H1 (cell line): ENCODE data around the gene SH3PXD2B. TPM values are rescaled to one million over a fixed set of nuclear protein-coding genes. Genes with fewer than 3 reads are reported as not detected.

Source experiments
- CTCF ChIA-PET: fragments of 300-600 bp; sonication (Branson Sonifier 250); formaldehyde crosslinking; loops from one replicate; lab custom pipeline; 2021; ENCODE audit not compliant: partially characterized antibody; lab: Charles Lee
- POLR2A ChIA-PET: fragments of 300-600 bp; sonication (Branson Sonifier 250); formaldehyde crosslinking; loops from one replicate; lab custom pipeline; 2021; ENCODE audit warnings: inconsistent platforms; ENCODE audit not compliant: partially characterized antibody; lab: Charles Lee
- DNase-seq, 2 experiments: peaks; one replicate each; pipeline versions ENCODE4 v3.0.0 to v3.0.0-alpha.2; 2010 to 2022; ENCODE audit warnings: low spot score in 2 of 2, low read depth in 1 of 2, mixed read lengths in 1 of 2
- FAIRE-seq: peaks from 2 replicates; lab custom pipeline; 2011; peaks lifted over from hg19 to GRCh38; lab: Jason Lieb, UNC
- H2AFZ ChIP-seq: 2 replicates; pipeline ENCODE4 v1.8.1; 2012; ENCODE audit warnings: low read length, inconsistent platforms
- H2AK5ac ChIP-seq: 2 replicates; pipeline ENCODE4 v1.6.1; 2013; ENCODE audit warnings: low read depth, low read length
- H2BK120ac ChIP-seq: replicated peaks from 2 replicates; pipeline ENCODE3; 2013; ENCODE audit warnings: low read depth, low read length, inconsistent platforms
- H2BK12ac ChIP-seq: 2 replicates; pipeline ENCODE4 v1.6.1; 2013; ENCODE audit warnings: low read depth, low read length
- H2BK15ac ChIP-seq: 2 replicates; pipeline ENCODE4 v1.6.1; 2013; ENCODE audit warnings: low read length
- H2BK20ac ChIP-seq: 2 replicates; pipeline ENCODE4 v1.6.1; 2013; ENCODE audit warnings: low read length
- H2BK5ac ChIP-seq: 2 replicates; pipeline ENCODE4 v1.6.1; 2013; ENCODE audit warnings: low read depth, low read length
- H3K14ac ChIP-seq: 2 replicates; pipeline ENCODE4 v1.6.1; 2013; ENCODE audit warnings: inconsistent platforms; ENCODE audit not compliant: insufficient read length
- H3K18ac ChIP-seq: 2 replicates; pipeline ENCODE4 v1.6.1; 2013; ENCODE audit warnings: low read length; ENCODE audit errors: extremely low read depth
- H3K23ac ChIP-seq: 2 replicates; pipeline ENCODE4 v1.6.1; 2013; ENCODE audit warnings: inconsistent platforms; ENCODE audit not compliant: insufficient read length
- H3K23me2 ChIP-seq: 2 replicates; pipeline ENCODE4 v1.6.1; 2013; ENCODE audit warnings: low read depth, low read length
- H3K27ac ChIP-seq: 2 replicates; pipeline ENCODE4 v1.6.1; 2011; ENCODE audit warnings: low read depth, low read length, inconsistent platforms
- H3K27me3 ChIP-seq, 4 experiments: replicated peaks in 1 of 4; 1 replicate in 1 of 4; 2 replicates in 3 of 4; pipeline versions ENCODE4 v1.6.1 to v1.8.1; 2011 to 2013; ENCODE audit warnings: low read length in 3 of 4, mild to moderate bottlenecking in 3 of 4, inconsistent platforms in 2 of 4, mixed read lengths in 2 of 4, moderate library complexity in 1 of 4; ENCODE audit not compliant: control insufficient read depth in 3 of 4, insufficient read depth in 3 of 4; ENCODE audit errors: extremely low read depth in 1 of 4
- H3K36me3 ChIP-seq, 4 experiments: 2 replicates each; pipeline versions ENCODE4 v1.6.1 to v1.8.1; 2011 to 2013; ENCODE audit warnings: mild to moderate bottlenecking in 4 of 4, low read length in 3 of 4, moderate library complexity in 2 of 4, control low read depth in 1 of 4, inconsistent platforms in 1 of 4; ENCODE audit not compliant: insufficient read depth in 4 of 4, control insufficient read depth in 2 of 4
- H3K4ac ChIP-seq: replicated peaks from 2 replicates; pipeline ENCODE3; 2013; ENCODE audit warnings: low read length, low read depth, mixed read lengths, inconsistent platforms; ENCODE audit not compliant: insufficient read length
- H3K4me1 ChIP-seq, 4 experiments: replicated peaks in 1 of 4; 1 replicate in 1 of 4; 2 replicates in 3 of 4; pipeline versions ENCODE4 v1.6.1 to v1.8.1; 2011 to 2013; ENCODE audit warnings: low read length in 3 of 4, inconsistent platforms in 2 of 4, mixed read lengths in 1 of 4; ENCODE audit not compliant: insufficient read depth in 4 of 4, control insufficient read depth in 3 of 4
- H3K4me2 ChIP-seq, 2 experiments: 2 replicates each; pipeline versions ENCODE4 v1.6.1 to v1.8.1; 2011 to 2013; ENCODE audit warnings: low read depth in 2 of 2, low read length in 2 of 2, control low read depth in 1 of 2, inconsistent platforms in 1 of 2, mild to moderate bottlenecking in 1 of 2; ENCODE audit not compliant: insufficient read depth in 1 of 2
- H3K4me3 ChIP-seq, 4 experiments: fragments of 200-600, 300-600 bp in 1 of 4; sonication (generic), shearing (Covaris generic), sonication (Bioruptor Twin) in 1 of 4; 2 replicates each; pipeline versions ENCODE4 v1.5.1 to v1.8.1; 2011 to 2016; ENCODE audit warnings: low read length in 4 of 4, low read depth in 3 of 4, control low read depth in 2 of 4, inconsistent platforms in 2 of 4, mild to moderate bottlenecking in 2 of 4, mixed read lengths in 1 of 4, moderate library complexity in 1 of 4; ENCODE audit not compliant: insufficient read depth in 2 of 4; ENCODE audit errors: extremely low read depth in 1 of 4
- H3K56ac ChIP-seq: replicated peaks from 2 replicates; pipeline ENCODE3; 2013; ENCODE audit warnings: low read depth, mild to moderate bottlenecking, mixed read lengths, low read length, inconsistent platforms; ENCODE audit not compliant: insufficient read length
- H3K79me1 ChIP-seq: 2 replicates; pipeline ENCODE4 v1.6.1; 2013; ENCODE audit warnings: low read depth, low read length, control low read depth
- H3K79me2 ChIP-seq, 2 experiments: 2 replicates each; pipeline versions ENCODE4 v1.6.1 to v1.8.1; 2012 to 2013; ENCODE audit warnings: low read length in 2 of 2, mild to moderate bottlenecking in 2 of 2, inconsistent platforms in 1 of 2; ENCODE audit not compliant: insufficient read depth in 2 of 2, control insufficient read depth in 1 of 2
- H3K9ac ChIP-seq, 4 experiments: replicated peaks in 1 of 4; 1 replicate in 1 of 4; 2 replicates in 3 of 4; pipeline versions ENCODE4 v1.6.1 to v1.8.1; 2011 to 2013; ENCODE audit warnings: low read depth in 3 of 4, low read length in 3 of 4, control low read depth in 2 of 4, mild to moderate bottlenecking in 2 of 4, moderate library complexity in 2 of 4, inconsistent platforms in 1 of 4; ENCODE audit errors: extremely low read depth in 1 of 4
- H3K9me3 ChIP-seq, 2 experiments: 2 replicates each; pipeline versions ENCODE4 v1.6.1 to v1.8.1; 2012 to 2013; ENCODE audit warnings: mild to moderate bottlenecking in 2 of 2, moderate library complexity in 2 of 2, control low read depth in 1 of 2, inconsistent platforms in 1 of 2, low read depth in 1 of 2, low read length in 1 of 2, mixed read lengths in 1 of 2; ENCODE audit not compliant: insufficient read depth in 2 of 2
- H4K20me1 ChIP-seq, 2 experiments: replicated peaks in 1 of 2; 2 replicates each; pipeline versions ENCODE3 to v1.8.1; 2011 to 2013; ENCODE audit warnings: inconsistent platforms in 2 of 2, low read length in 2 of 2, mild to moderate bottlenecking in 1 of 2; ENCODE audit not compliant: insufficient read depth in 2 of 2, control insufficient read depth in 1 of 2
- H4K5ac ChIP-seq: 2 replicates; pipeline ENCODE4 v1.6.1; 2013; ENCODE audit warnings: low read length, low read depth, mixed read lengths, inconsistent platforms; ENCODE audit not compliant: insufficient read length
- H4K8ac ChIP-seq: 2 replicates; pipeline ENCODE4 v1.8.0; 2013; ENCODE audit warnings: mild to moderate bottlenecking, moderate library complexity, low read length, inconsistent platforms; ENCODE audit not compliant: insufficient read depth; ENCODE audit errors: extremely low read depth
- H4K91ac ChIP-seq: replicated peaks from 2 replicates; pipeline ENCODE3; 2013; ENCODE audit warnings: low read length, mixed read lengths, inconsistent platforms; ENCODE audit not compliant: insufficient read length
- WGBS, 2 experiments: shearing (Covaris generic) in 1 of 2; methylation state at CpG; one replicate each; pipeline versions ENCODE4 v1.1.6 to v1.1.7; 2013 to 2015; ENCODE audit warnings: low lambda C conversion rate in 2 of 2, mixed read lengths in 2 of 2, inconsistent platforms in 1 of 2, low coverage in 1 of 2, missing lambda C conversion rate in 1 of 2; ENCODE audit not compliant: insufficient replicate concordance in 2 of 2, insufficient coverage in 1 of 2, insufficient read length in 1 of 2; ENCODE audit errors: extremely low coverage in 1 of 2, missing lambda C conversion rate in 1 of 2; 5-methylcytosine and 5-hydroxymethylcytosine counted together
- polyA plus RNA-seq, 7 experiments: library from polyadenylated mRNA; depleted of rRNA in 3 of 7; stranded (reverse) in 5 of 7; unstranded in 2 of 7; fragments of >200 nt in 5 of 7; fragments of 200-250 nt in 2 of 7; gene quantifications; 1 replicate in 5 of 7; 2 replicates in 1 of 7; 4 replicates in 1 of 7; pipeline versions ENCODE4 v1.2.1 to v1.2.3, GENCODE V29; 2011 to 2013; ENCODE audit warnings: missing spikeins in 2 of 7, mixed read lengths in 2 of 7
- total RNA-seq: library from RNA; stranded (reverse); fragmentation: NEBNext Ultra II Directional; extraction: Animal tissue kit (Norgen Biotek cat#: 25700); gene quantifications from 2 replicates; pipeline ENCODE4 v1.2.1, GENCODE V29; 2021

SH3PXD2B gene
- total and polyA plus RNA-seq, 2 of the 8 experiments (the other 6 are each of a cell fraction or from before 2014, with no cell fraction given) = 32.9 to 72.9 TPM

GRCh38 chr5:172450453-172450852, 3.9 kb downstream of the SH3PXD2B start:
- H2AFZ ChIP-seq = no peak overlapping the region
- no peak overlapping the region for H4K5ac ChIP-seq
- H4K91ac ChIP-seq = no peak overlapping the region
- H2AK5ac ChIP-seq = no peak overlapping the region
- H2BK12ac ChIP-seq = no peak overlapping the region
- H3K9me3 ChIP-seq = no peaks in the 10 kb centered on the region
- no peak overlapping the region for H3K18ac ChIP-seq
- DNase-seq (no peak), FAIRE-seq (no peak)
- H3K36me3 ChIP-seq = peaks cover 0 to 3% (median 0%) of the 10 kb centered on the region in 4 experiments; a peak in 2 of 8 replicates
- H3K4me2 ChIP-seq = no peak overlapping the region
- no peak overlapping the region for H4K8ac ChIP-seq
- H3K23me2 ChIP-seq = peaks cover 1% of the 10 kb centered on the region; the same call in 1 of the 2 replicates
- peaks cover 34 to 50% of the 10 kb centered on the region in 2 experiments for H4K20me1 ChIP-seq
- H3K27me3 ChIP-seq = no peaks in the 10 kb centered on the region
- no peak overlapping the region for H3K27ac ChIP-seq
- CTCF ChIA-PET = interaction anchor here (0.7 to 5.5 kb wide), 26 partner anchors 11 to 442 kb away, joined by 3 to 94 read pairs (median 4); no protein-coding TSS in a partner anchor
- no peak overlapping the region for H2BK120ac ChIP-seq
- H2BK20ac ChIP-seq = no peak overlapping the region
- peaks cover 8 to 78% of the 10 kb centered on the region in 2 experiments for H3K79me2 ChIP-seq
- H3K9ac ChIP-seq = no peak overlapping the region
- H3K4me1 ChIP-seq = peaks cover 12 to 20% (median 18%) of the 10 kb centered on the region in 4 experiments
- H3K4me3 ChIP-seq = no peak overlapping the region
- no peak overlapping the region for H2BK15ac ChIP-seq
- H3K14ac ChIP-seq = no peak overlapping the region
- H3K56ac ChIP-seq = no peak overlapping the region
- H3K23ac ChIP-seq = no peak overlapping the region
- WGBS, 2 experiments = 96% methylated on average over 6 of the region's 6 CpGs; no CpG with 5 or more reads in 1 of the 2 experiments
- no peak overlapping the region for H2BK5ac ChIP-seq
- no peak overlapping the region for H3K4ac ChIP-seq
- POLR2A ChIA-PET = interaction anchor here (0.9 to 1.3 kb wide), 3 partner anchors 16 to 243 kb away, joined by 3 to 4 read pairs (median 3); no protein-coding TSS in a partner anchor
- H3K79me1 ChIP-seq = peaks cover 13% of the 10 kb centered on the region
